Measurements from ENCODE around the gene PRRG1.
A peak's percentile ranks its signal among the peaks of the same experiment; 100 is the strongest.
"Not testable (repeated sequence)": the region's sequence is repeated elsewhere in the genome, so short reads cannot be mapped to it uniquely, and the experiment has no call there.

The PRRG1 gene

GRCh38 chrX:37462346-37462745, 113.2 kb downstream of the PRRG1 start:
- no peak for FAIRE-seq

GRCh38 chrX:37468124-37468739, 119.1 kb downstream of the PRRG1 start:
- DNase-seq (ENCODE audit: insufficient read length, low spot score), result no peak

More at GRCh38 chrX:37462346-37462745, 113.2 kb downstream of the PRRG1 start:
- DNase-seq (ENCODE audit: insufficient read length, low spot score), result no peak

GRCh38 chrX:37470711-37471110, 121.5 kb downstream of the PRRG1 start:
- FAIRE-seq, result no peak
- no peak for DNase-seq (ENCODE audit: insufficient read length, low spot score)

More at GRCh38 chrX:37468124-37468739, 119.1 kb downstream of the PRRG1 start:
- no peak for FAIRE-seq

- no peak for DNase-seq (ENCODE audit: insufficient read length, low spot score)
- FAIRE-seq, result no peak
These were observed 123.7 kb downstream of the PRRG1 start for GRCh38 chrX:37472836-37473235.

- FAIRE-seq, result no peak
- no peak for DNase-seq (ENCODE audit: insufficient read length, low spot score)
These were observed 125.3 kb downstream of the PRRG1 start for GRCh38 chrX:37474478-37474877.

GRCh38 chrX:37476571-37477170, 127.5 kb downstream of the PRRG1 start:
- FAIRE-seq, result no peak
- no peak for DNase-seq (ENCODE audit: insufficient read length, low spot score)

GRCh38 chrX:37484335-37484734, 135.2 kb downstream of the PRRG1 start:
- DNase-seq (ENCODE audit: insufficient read length, low spot score); FAIRE-seq: not testable (repeated sequence)

- FAIRE-seq, result no peak
- DNase-seq (ENCODE audit: insufficient read length, low spot score), result no peak
These were observed 136.3 kb downstream of the PRRG1 start for GRCh38 chrX:37485429-37485828.

GRCh38 chrX:37487271-37487670, 138.1 kb downstream of the PRRG1 start:
- no peak for FAIRE-seq
- no peak for DNase-seq (ENCODE audit: insufficient read length, low spot score)

- DNase-seq (ENCODE audit: insufficient read length, low spot score), result no peak
- no peak for FAIRE-seq
These were observed 139.2 kb downstream of the PRRG1 start for GRCh38 chrX:37488323-37488722.

GRCh38 chrX:37491686-37492085, 142.5 kb downstream of the PRRG1 start:
- no peak for DNase-seq (ENCODE audit: insufficient read length, low spot score)
- no peak for FAIRE-seq

- peak; percentile 83 for FAIRE-seq
- DNase-seq (ENCODE audit: insufficient read length, low spot score), result not testable (repeated sequence)
These were observed 146.6 kb downstream of the PRRG1 start for GRCh38 chrX:37495760-37496159.

- not testable (repeated sequence) for FAIRE-seq
These were observed 148.0 kb downstream of the PRRG1 start for GRCh38 chrX:37497126-37497525.

GRCh38 chrX:37498323-37498722, 149.2 kb downstream of the PRRG1 start:
- not testable (repeated sequence) for FAIRE-seq; DNase-seq (ENCODE audit: insufficient read length, low spot score)

More at GRCh38 chrX:37497126-37497525, 148.0 kb downstream of the PRRG1 start:
- DNase-seq (ENCODE audit: insufficient read length, low spot score), result not testable (repeated sequence)

- FAIRE-seq, result not testable (repeated sequence)
These were observed 150.5 kb downstream of the PRRG1 start for GRCh38 chrX:37499649-37500048.

GRCh38 chrX:37504991-37505390, 155.8 kb downstream of the PRRG1 start:
- no peak for FAIRE-seq

More at GRCh38 chrX:37499649-37500048, 150.5 kb downstream of the PRRG1 start:
- not testable (repeated sequence) for DNase-seq (ENCODE audit: insufficient read length, low spot score)

More at GRCh38 chrX:37504991-37505390, 155.8 kb downstream of the PRRG1 start:
- DNase-seq (ENCODE audit: insufficient read length, low spot score), result no peak
